Fibroblast of pulmonary artery (primary cell): ENCODE data around the gene TBX2.

Experiments
- DNase-seq: peaks from one replicate; pipeline ENCODE4 v3.0.0-alpha.2; 2010; ENCODE audit warnings: low read depth
- H3K4me3 ChIP-seq: replicated peaks from 2 replicates; pipeline ENCODE4 v1.5.1; 2011; ENCODE audit warnings: low read depth, mild to moderate bottlenecking, control low read depth, low read length, moderate library complexity
- TF ChIP-seq, protein P1 (sequence below): IDR thresholded peaks from 2 replicates; pipeline ENCODE4 v1.5.1; 2011; ENCODE audit warnings: mild to moderate bottlenecking, control low read depth, low read length, inconsistent platforms; ENCODE audit errors: missing control alignments

TBX2 gene

DNA sequence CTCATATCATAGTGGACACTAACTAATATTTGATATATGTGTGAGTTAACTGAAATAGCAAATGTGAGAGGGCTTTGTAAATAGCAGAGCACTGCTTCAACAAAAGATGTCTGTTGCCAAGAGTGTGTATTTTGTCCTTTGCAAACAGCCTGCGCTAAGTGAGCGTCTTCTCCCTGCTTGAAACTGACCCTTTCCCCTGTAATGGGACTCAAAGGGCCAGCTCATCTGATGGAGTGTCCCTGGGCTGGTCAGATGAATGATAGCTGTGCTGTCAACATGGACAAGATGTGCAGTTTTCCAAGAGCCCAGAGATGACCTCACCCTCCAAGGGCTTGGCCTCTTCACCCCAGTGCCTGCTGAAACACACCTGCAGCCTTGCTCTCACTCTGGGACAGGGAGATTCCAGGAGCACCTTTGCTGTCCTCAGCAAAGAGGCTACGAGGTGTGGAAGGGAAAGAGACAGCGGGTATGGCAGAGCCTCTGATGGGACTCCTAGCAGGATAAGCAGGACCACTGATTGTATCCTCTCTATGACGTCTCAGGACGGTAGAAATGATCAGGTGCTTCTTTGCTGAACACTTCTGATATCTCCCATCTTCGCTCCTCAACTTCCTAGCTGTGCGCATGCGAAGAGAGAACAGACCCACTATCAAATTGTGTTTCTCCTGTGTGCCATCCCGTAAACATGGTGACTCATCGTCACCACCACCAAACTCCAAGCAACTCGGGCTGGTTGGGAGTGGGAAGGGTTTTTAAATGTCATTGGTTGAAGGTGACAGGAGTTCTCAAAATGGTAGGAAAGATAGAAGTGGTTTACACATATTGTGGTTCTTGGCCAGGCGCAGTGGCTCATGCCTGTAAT is 35.8 kb upstream of the TBX2 start:
- TF ChIP-seq, protein P1, sequence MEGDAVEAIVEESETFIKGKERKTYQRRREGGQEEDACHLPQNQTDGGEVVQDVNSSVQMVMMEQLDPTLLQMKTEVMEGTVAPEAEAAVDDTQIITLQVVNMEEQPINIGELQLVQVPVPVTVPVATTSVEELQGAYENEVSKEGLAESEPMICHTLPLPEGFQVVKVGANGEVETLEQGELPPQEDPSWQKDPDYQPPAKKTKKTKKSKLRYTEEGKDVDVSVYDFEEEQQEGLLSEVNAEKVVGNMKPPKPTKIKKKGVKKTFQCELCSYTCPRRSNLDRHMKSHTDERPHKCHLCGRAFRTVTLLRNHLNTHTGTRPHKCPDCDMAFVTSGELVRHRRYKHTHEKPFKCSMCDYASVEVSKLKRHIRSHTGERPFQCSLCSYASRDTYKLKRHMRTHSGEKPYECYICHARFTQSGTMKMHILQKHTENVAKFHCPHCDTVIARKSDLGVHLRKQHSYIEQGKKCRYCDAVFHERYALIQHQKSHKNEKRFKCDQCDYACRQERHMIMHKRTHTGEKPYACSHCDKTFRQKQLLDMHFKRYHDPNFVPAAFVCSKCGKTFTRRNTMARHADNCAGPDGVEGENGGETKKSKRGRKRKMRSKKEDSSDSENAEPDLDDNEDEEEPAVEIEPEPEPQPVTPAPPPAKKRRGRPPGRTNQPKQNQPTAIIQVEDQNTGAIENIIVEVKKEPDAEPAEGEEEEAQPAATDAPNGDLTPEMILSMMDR, result no peak
- no peak overlapping the region for H3K4me3 ChIP-seq
- no peak for DNase-seq

DNA sequence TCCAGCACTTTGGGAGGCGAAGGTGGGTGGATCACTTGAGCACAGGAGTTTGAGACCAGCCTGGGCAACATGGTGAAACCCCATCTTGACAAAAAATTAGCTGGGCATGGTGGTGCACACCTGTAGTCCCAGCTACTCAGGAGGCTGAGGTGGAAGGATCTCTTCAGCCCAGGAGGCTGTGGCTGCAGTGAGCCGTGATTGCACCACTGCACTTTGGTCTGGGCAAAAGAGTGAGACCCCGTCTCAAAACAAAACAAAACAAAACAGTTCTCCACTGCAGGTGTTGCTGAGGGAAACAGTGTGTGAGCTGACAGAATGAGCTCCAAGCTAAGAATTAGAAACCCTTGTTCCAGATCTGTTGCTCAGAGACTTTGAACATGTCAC is 35.2 kb upstream of the TBX2 start:
- no peak for DNase-seq
- TF ChIP-seq, protein P1, result no peak
- no peak overlapping the region for H3K4me3 ChIP-seq

DNA sequence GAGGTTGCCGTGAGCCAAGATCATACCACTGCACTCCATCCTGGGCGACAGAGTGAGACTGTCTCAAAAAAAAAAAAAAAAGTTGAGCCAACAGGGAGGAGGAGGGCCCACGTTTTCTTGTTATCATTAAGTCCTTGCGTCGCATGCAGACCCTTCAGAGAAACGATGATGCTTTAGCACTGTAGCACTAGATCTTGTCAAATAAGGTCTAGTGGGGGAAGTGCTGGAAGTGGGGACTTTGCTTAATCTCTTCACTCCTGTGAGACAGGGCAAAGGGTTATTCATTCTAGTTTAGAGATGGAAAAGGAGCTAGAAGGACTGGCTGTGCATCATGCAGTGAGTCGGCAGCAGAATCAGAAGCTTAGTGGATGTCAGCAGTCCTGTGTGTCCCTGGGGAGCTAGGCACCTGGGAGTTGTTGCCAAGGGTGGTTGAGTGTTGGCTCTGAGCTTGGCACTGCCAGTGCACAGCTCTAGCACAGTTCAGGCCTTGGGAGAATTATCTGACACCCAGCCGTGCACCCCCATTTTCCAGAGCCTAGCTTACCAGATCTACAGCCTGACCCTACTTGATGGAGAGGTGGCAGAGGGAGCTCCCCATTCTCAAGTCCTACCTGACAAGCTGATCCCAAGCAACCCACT is 33.4 kb upstream of the TBX2 start:
- no peak overlapping the region for H3K4me3 ChIP-seq
- no peak for DNase-seq
- TF ChIP-seq, protein P1, result no peak

DNA sequence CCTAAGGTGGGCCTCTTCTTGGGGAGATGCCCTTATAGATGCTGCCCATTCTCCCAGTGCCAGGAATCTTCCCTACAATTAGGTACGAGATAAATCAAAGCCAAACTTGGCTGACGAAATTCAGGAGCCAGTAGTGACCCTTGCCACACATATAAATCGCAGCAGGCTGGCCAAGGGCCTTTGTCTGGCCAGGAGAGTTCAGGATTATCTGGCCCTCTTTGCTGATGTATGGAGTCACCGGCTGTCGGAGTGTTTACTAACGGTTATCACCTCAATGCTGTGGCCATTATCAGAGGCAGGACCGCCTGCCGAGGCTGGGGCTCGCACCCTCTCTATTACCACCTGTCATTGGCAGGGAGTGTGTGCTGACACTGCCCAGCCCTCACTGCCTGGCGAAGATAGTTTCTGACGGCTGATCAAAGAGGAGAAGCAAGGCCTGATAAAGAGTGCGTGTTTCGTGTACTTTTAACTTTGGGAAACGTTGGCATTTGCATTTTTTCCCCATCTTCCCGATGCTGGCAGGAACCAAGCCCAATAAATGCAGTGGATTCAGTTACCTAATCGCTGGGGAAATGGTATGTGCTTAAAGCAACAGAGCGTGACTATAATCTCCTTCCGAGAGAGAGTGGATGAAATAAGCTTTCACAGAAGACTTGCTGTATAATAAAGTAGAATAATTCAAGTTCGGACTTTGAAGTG is 32.8 kb upstream of the TBX2 start:
- TF ChIP-seq, protein P1, result no peak
- DNase-seq, result no peak

DNA sequence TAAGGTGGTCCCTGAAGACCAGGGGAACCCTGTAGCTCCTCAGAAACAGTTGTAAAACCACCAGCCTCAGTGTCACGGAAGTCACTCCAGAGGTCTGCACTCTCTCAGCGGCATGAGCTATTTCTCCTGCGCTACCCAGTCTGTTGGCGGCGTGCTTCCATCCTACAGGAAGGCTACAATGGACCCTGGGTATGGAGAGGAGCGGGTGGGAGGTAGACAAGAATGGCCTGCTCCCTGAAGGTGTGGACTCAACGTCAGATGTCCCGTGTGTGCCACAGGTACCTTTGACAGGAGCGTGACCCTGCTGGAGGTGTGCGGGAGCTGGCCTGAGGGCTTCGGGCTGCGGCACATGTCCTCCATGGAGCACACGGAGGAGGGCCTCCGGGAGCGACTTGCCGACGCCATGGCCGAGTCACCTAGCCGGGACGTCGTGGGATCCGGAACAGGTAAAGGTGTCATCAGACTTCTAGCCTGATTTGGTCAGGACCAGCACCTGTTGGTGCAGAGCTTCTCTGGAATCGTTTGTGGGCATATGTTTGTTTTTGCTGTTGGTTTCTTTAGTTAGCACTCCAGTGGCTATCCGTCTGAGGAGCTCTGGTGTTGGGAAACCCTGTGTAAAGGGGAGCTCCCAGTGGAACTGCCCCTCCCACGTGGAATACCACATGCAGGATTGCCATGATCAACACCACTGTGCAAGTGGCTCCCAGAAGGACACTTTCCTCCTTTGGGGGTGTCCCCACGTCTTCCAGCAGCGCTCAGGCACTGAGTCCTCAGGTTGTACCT is 31.4 kb upstream of the TBX2 start:
- TF ChIP-seq, protein P1, result no peak

More for the DNA sequence above, 32.8 kb upstream of the TBX2 start:
- H3K4me3 ChIP-seq, result no peak overlapping the region

DNA sequence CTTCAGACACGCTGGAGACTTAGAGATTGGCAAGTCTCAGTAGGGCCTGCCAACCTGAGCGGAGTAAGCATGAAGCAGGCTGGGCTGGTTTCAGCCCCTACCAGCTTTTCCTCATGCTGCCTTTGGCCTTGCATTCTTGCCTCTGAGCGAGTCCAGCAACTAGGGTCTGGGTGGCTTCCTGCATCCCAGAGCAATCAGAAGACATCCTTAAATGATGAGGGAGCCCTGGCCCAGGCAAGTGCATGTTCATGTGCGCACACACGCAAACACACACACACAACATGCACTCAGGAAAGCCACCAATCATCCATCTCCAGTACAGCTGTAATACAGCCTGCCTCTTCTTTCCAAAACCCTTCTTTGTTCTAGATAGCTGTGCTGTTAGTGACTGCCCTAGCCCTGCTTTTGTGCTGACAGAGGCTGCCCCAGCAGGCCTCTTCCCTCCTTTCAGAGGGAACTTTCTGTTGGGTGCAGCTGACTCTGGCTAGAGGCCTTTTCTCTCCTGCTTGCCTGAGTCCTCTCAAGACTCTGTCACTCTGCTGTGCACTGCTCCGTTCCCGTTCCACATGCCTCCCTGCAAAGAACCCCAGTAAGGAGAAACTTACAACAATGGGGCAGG is 30.7 kb upstream of the TBX2 start:
- H3K4me3 ChIP-seq, result no peak overlapping the region
- DNase-seq, result no peak
- TF ChIP-seq, protein P1, result no peak

More for the DNA sequence above, 31.4 kb upstream of the TBX2 start:
- no peak overlapping the region for H3K4me3 ChIP-seq
- no peak for DNase-seq
